RWPE1 (cell line): ENCODE data around the gene GRB2.
A peak's percentile ranks its signal among the peaks of the same experiment; 100 is the strongest.

Source experiments
- CTCF ChIA-PET: fragments of 350-600 bp; sonication (Branson Sonifier 250); formaldehyde crosslinking; extraction: SDS; loops from one replicate; lab custom pipeline; 2021; lab: Yijun Ruan, JAX
- POLR2A ChIA-PET: fragments of 400-600 bp; formaldehyde crosslinking; extraction: SDS; loops from one replicate; lab custom pipeline; 2020; ENCODE audit warnings: antibody characterized with exemption; ENCODE audit not compliant: low non-redundant PET; lab: Yijun Ruan, JAX
- DNase-seq: peaks from one replicate; pipeline ENCODE4 v3.0.0; 2012; ENCODE audit warnings: low spot score
- H3K27ac ChIP-seq: fragments of 450-650 bp; 2 replicates; pipeline ENCODE4 v1.5.1; 2017
- CTCF ChIP-seq: fragments of 450-650 bp; conservative IDR thresholded peaks from 2 replicates; pipeline ENCODE4 v1.5.1; 2017; ENCODE audit warnings: low read depth, mild to moderate bottlenecking

The GRB2 gene

DNA sequence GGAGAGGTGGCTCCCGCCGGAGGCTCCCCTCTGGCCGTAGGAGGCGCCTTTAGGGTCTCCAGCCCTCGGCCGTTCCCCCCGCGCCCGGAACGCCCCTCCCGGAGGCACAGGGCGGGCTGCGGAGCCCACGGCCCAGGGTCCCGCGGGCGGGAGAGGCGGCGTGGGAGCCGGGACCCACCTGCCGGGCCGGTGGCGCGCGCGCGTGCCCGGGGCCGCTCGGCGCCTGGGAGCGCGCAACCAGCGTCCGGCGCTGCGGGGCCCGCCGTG is 134.6 kb downstream of the GRB2 start, which contains the start of gene MIF4GD:
Gene MIF4GD, minus strand, starts transcription at position 266 of the 267 bp plus-strand sequence. CDS start 1,036 bp downstream, outside the sequence.
- ChIA-PET POLR2A (interaction anchor here (1.4 to 2.1 kb wide), 2 partner anchors 10 to 18 kb away, joined by 9 to 16 read pairs; partner anchors contain the start of genes GGA3, MRPS7 and SLC25A19), CTCF (interaction anchor here (0.6 to 3.3 kb wide), 7 partner anchors 9 to 363 kb away, joined by 3 to 20 read pairs (median 5); partner anchors contain the start of genes GGA3, MRPS7 and SLC25A19)
- DNase-seq: no peak
- no peak for TF ChIP-seq CTCF
- H3K27ac ChIP-seq: peak within 1 kb of the TSS; percentile 89

- H3K27ac ChIP-seq: peak overlapping the region; percentile 89
- DNase-seq: peak; percentile 74
- CTCF ChIA-PET: interaction anchor here (0.6 to 3.3 kb wide), 9 partner anchors 9 to 363 kb away, joined by 3 to 20 read pairs (median 5); partner anchors contain the start of genes GGA3, MRPS7 and SLC25A19
- TF ChIP-seq CTCF: no peak; the same call in 1 of the 2 replicates
- POLR2A ChIA-PET: interaction anchor here (0.8 to 2.1 kb wide), 3 partner anchors 9 to 19 kb away, joined by 5 to 16 read pairs (median 9); partner anchors contain the start of genes GGA3, MRPS7 and SLC25A19
Observed at GRCh38 chr17:75270218-75270965, 135.1 kb downstream of the GRB2 start.

DNA sequence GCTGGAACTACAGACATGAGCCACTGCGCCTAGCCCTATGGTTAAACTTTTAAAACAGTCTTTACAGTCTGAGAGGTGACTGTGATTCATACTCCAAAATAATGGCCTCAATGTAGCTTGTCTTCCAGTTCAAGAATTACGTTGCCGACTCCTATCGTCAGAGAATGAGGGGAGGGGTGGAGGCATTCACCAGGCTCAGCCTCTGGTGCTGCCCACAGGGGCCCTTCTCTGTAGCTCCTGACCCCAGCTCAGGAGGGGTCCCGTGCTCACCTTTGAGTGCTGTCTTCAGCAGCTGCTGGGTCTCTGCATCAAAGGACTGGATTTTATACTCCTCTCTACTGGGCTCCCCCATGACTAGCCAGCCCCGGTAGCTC is 135.6 kb downstream of the GRB2 start:
- TF ChIP-seq CTCF: no peak
- peak overlapping the region; percentile 89 for H3K27ac ChIP-seq
- CTCF ChIA-PET: interaction anchor here (0.6 to 3.3 kb wide), 4 partner anchors 8 to 138 kb away, joined by 3 to 20 read pairs (median 6); partner anchors contain the start of genes GGA3 and MRPS7
- POLR2A ChIA-PET: interaction anchor here (0.8 to 2.1 kb wide), 2 partner anchors 9 to 19 kb away, joined by 5 to 16 read pairs; partner anchors contain the start of genes GGA3, MRPS7 and SLC25A19
- DNase-seq: no peak
